ENCODE results near the gene EGF.

EGF gene

GRCh38 chr4:109912706-109913595 is at the start of gene EGF:
Gene EGF (plus strand): TSS chr4:109912883. CDS start chr4:109913336, 453 bp downstream.
- peak; percentile 30 for DNase-seq (ENCODE audit: low read depth)

GRCh38 chr4:109864134-109864533 is 48.5 kb upstream of the EGF start:
- DNase-seq (ENCODE audit: low read depth), result no peak
- no peak for TF ChIP-seq CTCF (conservative IDR thresholded peaks at IDR 0.05; ENCODE audit: low read depth, low read length)
- H3K4me3 ChIP-seq (ENCODE audit: low read length), result no peak overlapping the region

More at GRCh38 chr4:109912706-109913595, at the start of gene EGF:
- no peak within 1 kb of the TSS for H3K4me3 ChIP-seq (ENCODE audit: low read length)
- TF ChIP-seq CTCF (conservative IDR thresholded peaks at IDR 0.05; ENCODE audit: low read depth, low read length), result no peak

GRCh38 chr4:109870061-109870460 is 42.6 kb upstream of the EGF start:
- no peak for DNase-seq (ENCODE audit: low read depth)
- no peak for TF ChIP-seq CTCF (conservative IDR thresholded peaks at IDR 0.05; ENCODE audit: low read depth, low read length)
- H3K4me3 ChIP-seq (ENCODE audit: low read length), result no peak overlapping the region

- TF ChIP-seq CTCF (conservative IDR thresholded peaks at IDR 0.05; ENCODE audit: low read depth, low read length), result no peak
- no peak overlapping the region for H3K4me3 ChIP-seq (ENCODE audit: low read length)
- DNase-seq (ENCODE audit: low read depth), result no peak
Measured at GRCh38 chr4:109872065-109872464, 40.6 kb upstream of the EGF start.

GRCh38 chr4:109872950-109873656 is 39.6 kb upstream of the EGF start:
- no peak overlapping the region for H3K4me3 ChIP-seq (ENCODE audit: low read length)
- no peak for DNase-seq (ENCODE audit: low read depth)
- TF ChIP-seq CTCF (conservative IDR thresholded peaks at IDR 0.05; ENCODE audit: low read depth, low read length), result no peak

GRCh38 chr4:109873791-109874514 is 38.7 kb upstream of the EGF start:
- H3K4me3 ChIP-seq (ENCODE audit: low read length), result no peak overlapping the region
- no peak for DNase-seq (ENCODE audit: low read depth)
- no peak for TF ChIP-seq CTCF (conservative IDR thresholded peaks at IDR 0.05; ENCODE audit: low read depth, low read length)
